ENCODE data around the gene SNX10.

The SNX10 gene

DNA sequence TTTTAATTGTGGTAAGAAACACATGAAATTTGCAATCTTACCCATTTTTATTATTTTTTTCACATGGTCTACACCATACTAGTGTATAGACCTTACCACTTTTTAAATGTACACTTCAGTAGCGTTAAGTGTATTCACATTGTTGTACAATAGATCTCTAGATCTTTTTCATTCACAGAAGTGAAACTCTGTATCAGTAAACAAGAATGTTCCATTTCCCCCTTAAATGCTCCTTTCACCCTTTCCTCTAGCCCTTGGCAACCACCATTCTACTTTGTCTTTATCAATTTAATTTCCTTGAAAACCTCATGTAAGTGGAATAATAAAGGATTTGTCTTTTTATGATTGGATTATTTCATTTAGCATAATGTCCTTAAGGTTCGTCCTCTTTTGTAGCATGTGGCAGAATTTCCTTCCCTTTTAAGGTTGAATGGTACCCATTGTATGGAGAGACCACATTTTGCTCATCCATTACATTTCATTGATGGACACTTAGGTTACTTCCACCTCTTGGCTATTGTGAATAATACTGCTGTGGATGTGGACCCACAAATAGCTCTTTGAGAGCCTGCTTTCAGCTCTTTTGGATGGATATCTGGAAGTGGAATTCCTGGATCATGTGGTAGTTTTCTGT, 45.7 kb downstream of the SNX10 start:
- DNase-seq = no peak

- DNase-seq = no peak
Measured at GRCh38 chr7:26340476-26341018, 48.9 kb downstream of the SNX10 start.

DNA sequence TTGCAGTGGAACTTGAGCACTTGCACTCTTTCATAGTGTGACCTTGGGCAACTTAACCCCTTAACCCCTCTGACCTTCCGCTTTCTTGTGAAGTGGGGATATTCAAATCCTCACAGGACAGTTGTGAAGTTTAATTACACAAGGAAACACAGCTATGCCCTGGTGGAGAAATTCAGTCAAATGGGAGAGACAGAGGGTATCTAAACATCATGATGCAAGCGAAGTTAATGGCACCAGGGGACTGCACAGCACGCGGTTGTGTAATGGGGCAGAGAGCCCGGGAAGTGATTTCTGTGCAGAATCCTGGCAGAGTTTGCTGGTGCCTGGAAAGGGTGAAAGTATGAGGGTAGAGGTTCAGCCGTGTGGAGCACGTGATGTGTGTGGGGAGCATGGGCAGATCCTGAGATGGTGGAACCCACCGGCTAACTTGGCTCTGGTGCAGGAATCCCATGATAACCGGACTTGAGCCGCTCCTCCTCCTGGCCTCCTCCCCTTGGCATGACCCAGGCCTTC, 51.7 kb downstream of the SNX10 start:
- no peak for DNase-seq

DNA sequence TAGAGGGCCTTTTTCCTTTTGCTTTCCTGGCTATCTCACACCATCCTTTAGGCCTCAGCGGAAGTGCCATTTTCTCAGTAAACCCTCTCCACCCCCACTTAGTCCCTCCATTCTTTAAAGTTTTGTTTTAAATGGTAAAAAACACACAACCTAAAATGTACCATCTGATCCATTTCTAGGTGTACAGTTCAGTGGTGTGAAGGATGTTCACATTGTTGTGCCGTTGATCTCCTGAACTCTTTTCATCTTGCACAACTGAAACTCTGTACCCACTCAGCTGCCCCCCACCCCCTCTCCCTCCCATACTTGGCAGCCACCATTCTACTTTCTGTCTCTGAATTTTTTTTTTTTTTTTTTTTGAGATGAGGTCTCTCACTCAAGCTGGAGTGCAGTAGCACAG, 52.2 kb downstream of the SNX10 start:
- no peak for DNase-seq

DNA sequence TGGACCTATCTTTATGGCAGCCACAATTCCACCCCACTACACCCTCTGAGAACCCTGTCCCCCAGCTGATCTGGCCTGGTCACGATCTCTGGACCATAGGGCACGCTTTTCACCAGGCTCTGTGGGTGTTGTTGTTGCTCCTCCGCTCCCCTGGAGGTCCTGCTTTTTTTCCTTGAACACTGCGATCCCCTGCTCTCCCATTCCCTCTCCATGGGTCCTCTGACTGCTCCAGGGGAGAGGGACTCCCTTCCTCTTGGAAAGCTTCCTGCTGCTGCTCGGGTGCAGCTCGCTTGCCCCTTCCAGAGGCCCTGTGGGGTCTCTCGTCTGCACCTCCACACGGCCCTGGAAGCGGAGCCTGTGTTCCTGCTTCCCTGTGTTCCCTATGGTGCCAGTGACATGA, 53.5 kb downstream of the SNX10 start:
- no peak for DNase-seq

- DNase-seq = no peak
Measured at GRCh38 chr7:26345837-26346236, 54.2 kb downstream of the SNX10 start.

DNA sequence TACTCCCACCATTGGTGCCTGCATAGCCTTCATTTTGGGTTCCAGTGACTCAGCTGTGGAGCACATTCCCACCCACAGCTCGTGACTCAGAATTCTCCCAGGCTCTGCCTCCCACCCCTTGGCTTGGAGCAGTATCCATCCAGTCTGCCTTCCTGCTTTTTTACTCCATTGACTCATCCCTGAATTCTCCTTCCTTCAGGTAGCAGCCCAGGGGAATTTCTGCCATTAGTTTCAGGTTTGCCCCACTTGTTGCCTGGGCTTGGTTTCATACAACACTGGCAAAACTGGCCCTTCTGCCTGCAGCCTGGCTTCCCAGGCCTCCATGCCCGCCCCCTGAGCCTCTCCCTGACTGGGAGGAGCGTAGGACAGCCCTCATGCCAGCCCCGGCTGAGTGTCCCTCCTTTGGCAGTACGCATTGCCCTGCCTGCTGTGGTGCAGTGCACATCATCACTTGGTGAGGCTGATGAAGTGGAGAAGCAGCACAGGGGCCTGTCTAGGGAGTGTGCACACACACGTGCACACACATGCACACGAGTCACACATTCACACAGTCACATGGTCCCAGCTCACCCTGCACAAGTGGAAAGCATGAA, 55.0 kb downstream of the SNX10 start:
- DNase-seq = no peak

DNA sequence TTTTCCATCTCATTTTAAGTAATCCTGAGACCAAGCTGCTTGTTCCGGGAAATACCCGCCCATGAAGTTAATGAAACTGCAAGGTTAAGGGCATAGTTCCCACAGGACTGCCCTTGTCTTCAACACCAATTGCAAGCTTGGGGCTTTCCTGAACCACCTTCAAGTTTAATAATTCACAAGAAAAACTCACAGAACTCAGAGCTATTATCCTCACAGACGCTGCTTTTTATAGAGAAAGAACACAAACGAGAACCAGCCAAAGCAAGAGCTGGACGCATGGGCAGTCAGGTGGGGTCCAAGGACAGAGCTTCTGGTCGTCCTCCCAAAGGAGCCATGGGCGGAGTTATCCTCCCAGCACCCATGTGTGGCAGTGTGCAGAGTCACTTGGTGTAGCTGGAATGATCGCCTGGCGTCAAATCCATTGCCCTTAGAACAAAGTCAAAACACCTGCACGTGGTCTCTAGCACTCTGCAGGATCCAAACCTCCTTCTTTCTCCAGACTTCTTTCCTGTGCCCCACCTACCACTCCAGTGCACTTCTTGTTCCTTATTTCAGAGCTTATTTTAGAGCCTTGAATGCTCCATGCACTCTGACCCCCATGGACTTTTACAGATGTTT, 56.7 kb downstream of the SNX10 start:
- DNase-seq = no peak

DNA sequence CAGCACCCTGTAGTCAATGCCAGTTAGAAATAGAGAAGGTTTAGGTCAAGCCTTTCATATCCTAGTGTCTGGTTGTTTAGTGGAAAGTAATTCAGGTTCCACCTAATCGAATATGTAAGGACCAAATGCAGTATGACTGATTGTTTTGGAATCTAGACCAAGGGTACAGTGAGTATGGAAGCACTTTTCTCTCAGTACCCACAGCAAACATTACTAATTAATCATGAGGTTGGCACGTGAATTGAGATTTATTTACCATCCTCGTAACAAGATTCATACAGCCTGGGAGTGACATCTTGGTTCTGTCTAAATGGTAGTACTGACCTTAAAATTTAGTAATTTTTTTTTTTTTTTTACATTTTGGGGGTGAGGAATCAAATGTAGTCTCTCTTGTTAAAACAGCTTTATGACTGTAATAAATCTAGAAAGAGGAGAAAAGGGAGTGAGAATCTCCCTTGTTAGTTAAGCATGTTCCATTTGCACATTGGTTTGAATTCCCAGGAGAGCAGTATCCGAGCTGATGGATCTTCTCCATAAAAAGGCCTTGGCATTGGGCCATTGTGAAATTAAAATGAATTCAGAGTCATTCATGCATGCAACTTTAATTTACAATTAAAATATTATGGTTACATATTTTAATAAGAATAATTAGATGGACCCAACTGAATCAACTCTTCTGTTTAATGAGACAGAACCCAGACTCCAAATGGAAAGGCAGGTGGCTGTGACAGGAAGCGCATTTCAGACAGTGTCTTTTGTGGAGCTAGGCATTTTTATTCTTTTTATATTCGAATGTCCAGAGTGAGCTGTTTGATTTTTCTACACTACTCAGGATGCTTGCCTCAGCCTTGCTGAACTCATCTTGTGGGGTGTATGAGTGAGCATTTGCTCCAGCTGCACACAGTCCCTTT, 57.6 kb downstream of the SNX10 start:
- no peak for DNase-seq

DNA sequence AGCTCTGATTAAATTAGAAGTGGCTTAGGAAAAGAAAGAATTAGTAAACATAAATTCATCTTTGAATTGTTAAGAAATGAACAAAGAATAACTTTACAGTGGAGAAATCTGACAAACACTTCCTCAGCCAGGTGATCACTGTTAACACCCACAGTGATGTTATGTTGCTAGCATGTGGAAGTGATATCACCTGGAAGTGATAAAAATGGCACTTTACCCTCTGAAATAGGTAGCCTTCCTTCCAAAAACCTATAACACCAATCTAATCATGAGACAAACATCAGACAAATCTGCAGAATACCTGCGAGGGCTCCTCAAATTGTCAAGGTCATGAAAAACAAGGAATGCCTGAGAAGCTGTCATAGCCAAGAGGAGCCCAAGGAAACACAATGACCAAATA, 59.5 kb downstream of the SNX10 start:
- no peak for DNase-seq

GRCh38 chr7:26356229-26356628, 64.6 kb downstream of the SNX10 start:
- no peak for DNase-seq

DNA sequence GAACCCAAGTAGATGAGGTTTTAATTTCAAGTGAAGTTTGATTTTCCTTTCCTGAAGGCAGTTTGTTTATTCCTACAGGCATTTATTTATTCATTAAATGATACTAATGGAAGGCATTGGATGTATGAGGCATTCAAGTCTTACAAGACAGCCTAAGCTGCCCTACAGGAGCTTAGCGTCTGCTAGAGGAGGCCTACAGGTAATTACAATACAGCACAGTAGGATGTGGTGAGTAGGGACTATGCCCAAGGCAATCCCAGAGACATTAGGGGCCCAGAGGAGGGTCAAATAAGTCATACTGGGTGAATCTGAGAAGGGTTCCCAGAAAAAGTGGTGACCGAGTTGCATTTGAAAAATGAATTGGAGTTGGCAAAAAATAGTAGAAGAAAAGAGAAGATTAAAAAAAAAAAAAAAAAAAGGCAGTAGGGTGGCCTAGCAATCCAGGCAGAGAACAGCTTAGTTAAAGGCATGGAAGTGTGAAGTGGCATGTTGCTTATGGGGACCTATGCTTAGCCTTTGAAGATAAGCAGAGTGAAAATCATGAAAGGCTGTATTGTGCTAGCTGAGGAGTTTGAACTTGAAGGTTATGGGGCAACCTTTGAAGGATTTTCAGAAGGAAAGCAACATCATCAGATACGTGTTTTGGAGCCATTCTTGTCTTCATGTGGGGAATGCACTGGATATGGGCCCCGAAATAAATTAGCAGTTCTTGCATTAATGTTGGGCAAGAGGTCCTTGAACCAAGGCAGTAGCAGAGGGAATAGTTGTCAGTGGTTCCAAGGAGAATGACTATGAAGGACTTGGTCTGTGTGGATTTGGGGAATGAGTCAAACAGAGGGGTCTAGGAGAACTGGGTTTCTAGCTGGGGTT, 65.5 kb downstream of the SNX10 start:
- no peak for DNase-seq

DNA sequence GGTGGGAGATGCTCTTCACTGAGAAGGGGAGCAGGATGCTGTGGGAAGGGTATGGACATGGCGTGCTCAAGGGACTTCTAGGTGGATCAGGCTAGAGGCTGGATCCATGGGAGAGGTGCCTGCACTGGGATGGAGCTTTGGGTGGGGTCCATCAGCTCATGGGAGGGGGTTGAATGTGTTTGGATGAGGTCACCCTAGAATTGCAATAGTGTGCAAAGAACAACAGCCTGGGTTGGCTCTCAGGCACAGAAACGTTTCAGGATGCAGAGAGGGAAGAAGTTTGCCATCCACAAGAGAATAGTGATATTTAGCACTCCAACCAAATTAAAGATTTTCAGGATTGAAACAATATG, 66.1 kb downstream of the SNX10 start:
- no peak for DNase-seq

DNA sequence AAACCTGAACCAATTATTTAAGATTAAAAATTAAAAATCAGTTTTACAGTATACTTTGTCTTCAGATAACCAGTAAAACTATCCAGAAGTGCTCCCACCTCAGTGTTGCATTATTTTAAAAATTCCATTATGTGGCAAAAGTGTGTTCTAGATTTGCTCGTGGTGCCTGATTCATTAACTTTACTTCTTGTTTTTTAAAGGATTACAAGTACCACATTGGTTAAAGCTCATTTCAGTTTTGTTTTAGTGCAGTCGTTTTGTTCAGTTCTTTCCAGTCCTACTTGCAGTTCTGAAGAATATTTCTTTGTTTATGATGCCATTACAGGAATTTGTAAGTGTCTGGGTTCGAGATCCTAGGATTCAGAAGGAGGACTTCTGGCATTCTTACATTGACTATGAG, 69.0 kb downstream of the SNX10 start:
- DNase-seq = no peak

- no peak for DNase-seq
Measured at GRCh38 chr7:26361637-26362036, 70.0 kb downstream of the SNX10 start.

- no peak for DNase-seq
Measured at GRCh38 chr7:26363465-26363864, 71.8 kb downstream of the SNX10 start.

DNA sequence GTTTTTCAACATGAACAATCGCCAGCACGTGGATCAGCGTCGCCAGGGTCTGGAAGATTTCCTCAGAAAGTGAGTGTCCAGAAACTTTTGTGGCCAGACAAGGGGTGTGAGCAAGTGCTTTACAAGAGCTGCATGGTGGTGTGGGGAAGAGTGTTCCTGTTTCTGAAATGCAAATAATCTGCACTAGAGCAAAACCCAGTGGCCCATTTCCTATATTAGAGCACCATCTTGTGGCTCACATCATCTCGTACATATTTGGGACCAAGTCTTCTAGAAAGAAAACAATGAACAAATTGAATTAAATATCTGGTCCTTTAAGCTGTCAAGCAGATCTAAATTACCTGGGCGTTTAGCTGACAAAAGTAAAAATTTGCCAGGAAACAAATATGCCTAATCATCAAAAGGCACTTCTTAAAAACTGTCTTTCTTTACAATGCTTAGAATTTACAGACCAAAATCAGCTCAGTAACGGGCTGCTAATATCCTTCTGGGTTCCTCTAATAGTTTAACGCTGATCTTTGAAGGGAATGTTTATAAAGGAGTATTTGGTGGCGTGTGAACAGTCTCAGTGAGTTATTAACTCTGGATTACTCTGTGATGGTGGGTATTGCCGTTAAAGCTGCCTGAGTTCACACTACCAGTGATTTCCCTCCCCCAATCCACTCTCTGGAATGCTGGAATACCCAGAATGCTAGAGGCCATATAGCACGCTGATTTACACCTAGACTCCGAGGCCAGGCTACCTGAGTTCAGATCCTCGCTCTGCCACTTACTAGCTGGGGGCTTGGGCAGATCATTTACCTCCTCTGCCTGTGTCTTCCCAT, 73.6 kb downstream of the SNX10 start:
- peak; percentile 8 for DNase-seq

GRCh38 chr7:26365901-26366275, 74.2 kb downstream of the SNX10 start:
- DNase-seq = no peak

DNA sequence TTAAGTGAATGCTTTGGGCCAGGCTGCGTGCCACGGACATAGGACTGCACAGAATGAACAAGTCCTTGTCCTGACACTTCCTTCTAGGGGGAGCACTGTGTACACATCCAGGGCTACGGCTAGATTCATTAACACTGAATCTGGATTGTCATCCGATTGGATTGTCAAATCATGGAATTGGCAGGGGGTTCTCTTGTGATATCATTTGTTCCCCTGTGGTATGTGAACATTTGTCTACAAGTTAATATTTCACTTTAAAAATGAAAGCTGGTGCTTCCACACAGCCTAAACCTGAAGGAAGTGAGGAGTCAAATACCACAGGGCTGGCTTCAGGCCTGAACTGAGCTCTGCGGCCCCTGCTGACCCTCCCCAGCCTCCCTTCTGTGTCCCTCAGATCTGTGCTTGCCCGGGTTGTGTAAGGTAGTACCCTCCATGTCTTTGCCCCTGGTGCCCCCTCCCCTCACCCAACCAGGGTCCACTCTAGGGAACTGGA, 75.6 kb downstream of the SNX10 start:
- no peak for DNase-seq

- no peak for DNase-seq
Measured at GRCh38 chr7:26368542-26368941, 76.9 kb downstream of the SNX10 start.

DNA sequence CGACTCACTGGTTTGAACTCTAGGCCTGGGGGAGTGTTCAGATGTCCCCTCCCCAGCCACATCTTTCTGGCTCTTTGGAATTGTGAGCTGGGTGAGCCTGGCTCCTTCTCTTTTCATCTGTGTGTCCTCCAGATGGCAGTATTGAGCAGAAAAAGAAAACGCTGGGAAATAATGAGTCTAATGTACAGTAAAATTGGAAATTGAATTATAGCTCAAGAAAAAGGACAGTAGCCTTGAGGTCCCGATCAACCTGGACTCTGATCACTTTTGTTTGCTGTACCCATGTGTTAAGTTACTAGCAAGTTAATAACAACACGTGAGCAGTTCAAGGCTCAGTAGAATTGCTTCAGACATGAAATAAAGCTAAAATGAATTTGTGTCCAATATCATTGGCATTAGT, 77.9 kb downstream of the SNX10 start:
- DNase-seq = no peak

Data from activated effector memory CD4-positive, alpha-beta T cell treated with Interleukin-2 at 50 U/mL for 16 hours (primary cell).